ENCODE results near the gene SLC17A2.

Gene SLC17A2

DNA sequence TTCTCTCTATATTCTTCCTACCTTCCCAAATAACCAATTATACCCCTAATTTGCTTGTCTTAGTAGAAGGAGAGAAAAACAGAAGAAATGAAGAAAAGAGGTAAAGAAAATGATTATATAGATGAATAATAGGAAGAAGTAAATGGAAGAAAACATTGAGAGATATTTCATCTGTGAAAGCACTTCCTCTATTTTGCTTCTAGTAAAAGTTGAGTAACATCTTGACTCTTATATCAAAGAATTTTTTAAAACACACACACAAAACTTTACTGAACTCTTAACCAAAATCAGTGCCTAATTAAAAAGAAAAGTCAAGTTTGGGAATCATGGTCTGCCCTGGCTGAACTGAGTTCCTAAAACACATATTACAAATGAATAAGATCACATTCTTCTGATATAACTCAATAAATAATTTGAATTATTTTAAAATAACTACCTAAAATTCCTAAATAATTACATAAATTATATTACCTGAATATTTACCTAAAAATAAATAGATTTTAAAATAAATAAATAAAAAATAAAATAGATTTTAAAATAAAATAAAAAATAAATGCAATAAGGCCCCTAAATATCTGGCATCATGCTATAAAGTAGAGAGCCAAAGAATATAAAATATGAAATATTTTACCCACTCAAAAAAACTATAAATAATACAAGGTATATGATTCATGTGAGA is 8.8 kb downstream of the SLC17A2 start:
- H4K8ac ChIP-seq (ENCODE audit: low read length) = no peak overlapping the region
- H3K14ac ChIP-seq (ENCODE audit: low read length in 2 of 2) = no peak overlapping the region
- H3K4me2 ChIP-seq (ENCODE audit: low read length, poor library complexity, severe bottlenecking) = no peak overlapping the region
- no peak overlapping the region for H3K4me3 ChIP-seq (ENCODE audit: insufficient read depth in 1 of 2, low read depth in 1 of 2, low read length in 2 of 2)
- no peak overlapping the region for H2AK5ac ChIP-seq (ENCODE audit: low read length, severe bottlenecking)
- H3K79me1 ChIP-seq (replicated peaks; ENCODE audit: low read length, poor library complexity, severe bottlenecking) = no peaks in the 10 kb centered on the region
- H2BK12ac ChIP-seq (ENCODE audit: low read length in 2 of 2) = no peak overlapping the region
- H4K91ac ChIP-seq (ENCODE audit: low read length) = no peak overlapping the region
- H3K36me3 ChIP-seq (ENCODE audit: control insufficient read depth in 1 of 2, insufficient read depth in 2 of 2, low read depth in 1 of 2, low read length in 2 of 2) = no peaks in the 10 kb centered on the region
- no peak overlapping the region for H2BK15ac ChIP-seq (ENCODE audit: low read depth, poor library complexity, severe bottlenecking)
- no peak overlapping the region for H2BK120ac ChIP-seq (ENCODE audit: low read depth, low read length)
- no peak overlapping the region for H3K18ac ChIP-seq (ENCODE audit: low read depth in 1 of 2, low read length in 2 of 2)
- no peaks in the 10 kb centered on the region for H3K9me3 ChIP-seq (ENCODE audit: control insufficient read depth, low read length)
- no peak overlapping the region for H3K4ac ChIP-seq (ENCODE audit: low read depth in 1 of 2, low read length in 2 of 2)
- H3K27ac ChIP-seq (ENCODE audit: low read length, poor library complexity, severe bottlenecking) = no peak overlapping the region
- H3K4me1 ChIP-seq (ENCODE audit: control insufficient read depth, insufficient read depth, low read depth, low read length) = no peaks in the 10 kb centered on the region
- H3K27me3 ChIP-seq (ENCODE audit: control insufficient read depth in 1 of 2, insufficient read depth in 1 of 2, low read length in 2 of 2) = no peaks in the 10 kb centered on the region
- no peak overlapping the region for H3K23ac ChIP-seq (ENCODE audit: low read length in 2 of 2)
- H3K9ac ChIP-seq (ENCODE audit: low read length) = peak overlapping the region; percentile 61
- no peak for DNase-seq
- H2BK5ac ChIP-seq (ENCODE audit: low read depth, low read length, poor library complexity, severe bottlenecking) = no peak overlapping the region
- H2AFZ ChIP-seq (ENCODE audit: low read depth, low read length) = no peak overlapping the region

DNA sequence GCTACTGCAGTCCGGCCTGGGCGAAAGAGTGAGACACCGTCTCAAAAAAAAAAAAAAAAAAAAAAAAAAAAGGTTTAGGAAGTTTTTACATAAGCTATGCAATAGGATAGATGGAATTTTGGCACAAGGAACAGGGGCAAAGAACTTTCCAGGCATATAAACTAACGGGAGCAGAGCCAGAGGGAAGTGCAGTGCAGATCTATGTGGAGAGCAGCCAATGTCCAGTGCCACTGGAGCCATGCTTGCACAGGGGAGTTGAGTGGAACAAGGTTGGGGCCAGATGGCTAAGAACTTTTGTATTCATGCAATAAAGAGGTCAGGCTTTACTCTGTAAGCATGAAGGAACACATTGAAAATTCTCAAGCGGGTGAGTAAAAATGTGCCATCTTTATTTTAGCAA is 10.8 kb downstream of the SLC17A2 start:
- Histone ChIP-seq H3K36me3 (ENCODE audit: control insufficient read depth in 1 of 2, insufficient read depth in 2 of 2, low read depth in 1 of 2, low read length in 2 of 2) (no peaks in the 10 kb centered on the region), H3K14ac (ENCODE audit: low read length in 2 of 2) (no peak overlapping the region), H2BK120ac (ENCODE audit: low read depth, low read length) (no peak overlapping the region), H4K8ac (ENCODE audit: low read length) (no peak overlapping the region), H3K4me1 (ENCODE audit: control insufficient read depth, insufficient read depth, low read depth, low read length) (no peaks in the 10 kb centered on the region), H2AK5ac (ENCODE audit: low read length, severe bottlenecking) (no peak overlapping the region), H2AFZ (ENCODE audit: low read depth, low read length) (no peak overlapping the region), H3K4ac (ENCODE audit: low read depth in 1 of 2, low read length in 2 of 2) (no peak overlapping the region), H3K27ac (ENCODE audit: low read length, poor library complexity, severe bottlenecking) (no peak overlapping the region), H3K4me3 (ENCODE audit: insufficient read depth in 1 of 2, low read depth in 1 of 2, low read length in 2 of 2) (no peak overlapping the region), H3K79me1 (replicated peaks; ENCODE audit: low read length, poor library complexity, severe bottlenecking) (no peaks in the 10 kb centered on the region), H2BK5ac (ENCODE audit: low read depth, low read length, poor library complexity, severe bottlenecking) (no peak overlapping the region), H3K18ac (ENCODE audit: low read depth in 1 of 2, low read length in 2 of 2) (no peak overlapping the region), H2BK15ac (ENCODE audit: low read depth, poor library complexity, severe bottlenecking) (no peak overlapping the region), H3K27me3 (ENCODE audit: control insufficient read depth in 1 of 2, insufficient read depth in 1 of 2, low read length in 2 of 2) (no peaks in the 10 kb centered on the region), H3K9me3 (ENCODE audit: control insufficient read depth, low read length) (no peaks in the 10 kb centered on the region), H3K4me2 (ENCODE audit: low read length, poor library complexity, severe bottlenecking) (no peak overlapping the region), H3K9ac (ENCODE audit: low read length) (no peak overlapping the region), H4K91ac (ENCODE audit: low read length) (no peak overlapping the region), H3K23ac (ENCODE audit: low read length in 2 of 2) (no peak overlapping the region), H2BK12ac (ENCODE audit: low read length in 2 of 2) (no peak overlapping the region)
- WGBS = 97% methylated on average over 5 of the region's 5 CpGs
- DNase-seq = no peak

DNA sequence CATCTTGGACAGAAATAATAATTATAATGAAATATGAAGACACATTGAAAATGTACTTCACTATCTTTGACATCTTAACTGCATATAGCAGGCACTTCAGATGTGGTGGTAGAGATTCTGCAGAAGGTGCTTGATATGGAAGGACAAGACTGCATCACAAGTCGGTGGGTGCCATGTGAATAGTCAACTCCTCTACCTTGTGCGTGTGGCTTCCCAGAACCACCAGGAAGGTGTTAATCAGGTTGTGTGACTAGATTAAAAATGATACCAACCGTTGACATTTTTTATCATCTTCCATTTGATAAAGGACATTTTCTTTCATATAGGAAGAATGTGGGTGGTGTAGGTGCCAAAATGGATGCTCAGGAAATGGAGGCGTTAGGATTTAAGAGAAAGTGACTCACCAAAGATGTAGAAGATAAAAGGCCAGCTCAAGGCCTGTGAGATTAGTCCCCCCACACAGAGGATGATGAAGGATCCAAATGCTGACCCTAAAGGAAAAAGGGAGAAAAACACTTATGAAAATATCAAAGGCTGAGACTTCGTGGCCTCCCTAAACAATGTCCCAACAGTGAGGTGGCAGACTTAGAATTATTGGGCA is 12.3 kb downstream of the SLC17A2 start:
- H3K36me3 ChIP-seq (ENCODE audit: control insufficient read depth in 1 of 2, insufficient read depth in 2 of 2, low read depth in 1 of 2, low read length in 2 of 2) = no peaks in the 10 kb centered on the region
- no peak overlapping the region for H4K91ac ChIP-seq (ENCODE audit: low read length)
- no peak for DNase-seq
- H2BK15ac ChIP-seq (ENCODE audit: low read depth, poor library complexity, severe bottlenecking) = no peak overlapping the region
- H3K14ac ChIP-seq (ENCODE audit: low read length in 2 of 2) = no peak overlapping the region
- H3K27ac ChIP-seq (ENCODE audit: low read length, poor library complexity, severe bottlenecking) = no peak overlapping the region
- H3K9ac ChIP-seq (ENCODE audit: low read length) = no peak overlapping the region
- no peak overlapping the region for H2AK5ac ChIP-seq (ENCODE audit: low read length, severe bottlenecking)
- H3K9me3 ChIP-seq (ENCODE audit: control insufficient read depth, low read length) = no peaks in the 10 kb centered on the region
- H3K4me1 ChIP-seq (ENCODE audit: control insufficient read depth, insufficient read depth, low read depth, low read length) = no peaks in the 10 kb centered on the region
- H3K23ac ChIP-seq (ENCODE audit: low read length in 2 of 2) = no peak overlapping the region
- no peak overlapping the region for H2BK5ac ChIP-seq (ENCODE audit: low read depth, low read length, poor library complexity, severe bottlenecking)
- H3K27me3 ChIP-seq (ENCODE audit: control insufficient read depth in 1 of 2, insufficient read depth in 1 of 2, low read length in 2 of 2) = no peaks in the 10 kb centered on the region
- H3K79me1 ChIP-seq (replicated peaks; ENCODE audit: low read length, poor library complexity, severe bottlenecking) = no peaks in the 10 kb centered on the region
- H3K18ac ChIP-seq (ENCODE audit: low read depth in 1 of 2, low read length in 2 of 2) = no peak overlapping the region
- 89% methylated on average over 2 of the region's 5 CpGs for WGBS
- no peak overlapping the region for H4K8ac ChIP-seq (ENCODE audit: low read length)
- no peak overlapping the region for H3K4me3 ChIP-seq (ENCODE audit: insufficient read depth in 1 of 2, low read depth in 1 of 2, low read length in 2 of 2)
- no peak overlapping the region for H2AFZ ChIP-seq (ENCODE audit: low read depth, low read length)
- H2BK12ac ChIP-seq (ENCODE audit: low read length in 2 of 2) = no peak overlapping the region
- no peak overlapping the region for H3K4me2 ChIP-seq (ENCODE audit: low read length, poor library complexity, severe bottlenecking)
- H3K4ac ChIP-seq (ENCODE audit: low read depth in 1 of 2, low read length in 2 of 2) = no peak overlapping the region
- H2BK120ac ChIP-seq (ENCODE audit: low read depth, low read length) = no peak overlapping the region

DNA sequence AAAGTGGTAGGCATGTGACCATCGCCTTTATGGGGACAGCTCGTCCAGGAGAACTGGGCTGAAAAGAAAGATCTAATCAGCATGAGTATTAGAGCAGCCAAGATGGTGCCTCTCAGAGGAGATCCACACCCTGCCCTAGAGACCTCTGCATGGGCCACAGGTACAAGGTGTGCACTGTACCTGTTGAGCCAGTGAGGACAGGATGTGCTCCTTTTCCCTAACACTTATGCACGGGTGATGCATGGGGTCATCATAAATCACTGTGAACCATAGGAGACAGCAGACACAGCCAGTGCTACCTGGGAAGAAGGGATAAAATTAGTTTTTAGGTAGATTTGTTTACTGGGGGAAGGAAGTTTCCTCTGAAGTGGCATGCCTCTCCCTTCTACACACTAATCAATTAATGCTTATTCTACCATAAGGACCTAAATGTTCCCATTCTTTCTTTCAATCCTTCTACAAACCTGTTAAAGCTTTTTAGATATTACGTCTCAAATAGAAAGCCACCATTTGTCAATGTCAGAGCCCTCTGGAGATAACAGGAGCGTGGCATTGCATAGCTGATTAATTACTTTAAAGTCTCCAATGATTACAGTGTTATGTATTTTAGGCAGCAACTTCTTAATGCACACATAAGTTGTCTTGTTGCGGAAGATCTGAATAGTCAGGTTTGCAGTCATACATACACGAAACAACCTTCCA is 13.6 kb downstream of the SLC17A2 start:
- Histone ChIP-seq H3K23ac (ENCODE audit: low read length in 2 of 2) (no peak overlapping the region), H2BK5ac (ENCODE audit: low read depth, low read length, poor library complexity, severe bottlenecking) (no peak overlapping the region), H3K79me1 (replicated peaks; ENCODE audit: low read length, poor library complexity, severe bottlenecking) (no peaks in the 10 kb centered on the region), H4K91ac (ENCODE audit: low read length) (no peak overlapping the region), H4K8ac (ENCODE audit: low read length) (no peak overlapping the region), H2AFZ (ENCODE audit: low read depth, low read length) (no peak overlapping the region), H3K27me3 (ENCODE audit: control insufficient read depth in 1 of 2, insufficient read depth in 1 of 2, low read length in 2 of 2) (no peaks in the 10 kb centered on the region), H3K4me2 (ENCODE audit: low read length, poor library complexity, severe bottlenecking) (no peak overlapping the region), H2BK12ac (ENCODE audit: low read length in 2 of 2) (no peak overlapping the region), H3K14ac (ENCODE audit: low read length in 2 of 2) (no peak overlapping the region), H3K9me3 (ENCODE audit: control insufficient read depth, low read length) (no peaks in the 10 kb centered on the region), H2AK5ac (ENCODE audit: low read length, severe bottlenecking) (no peak overlapping the region), H3K36me3 (ENCODE audit: control insufficient read depth in 1 of 2, insufficient read depth in 2 of 2, low read depth in 1 of 2, low read length in 2 of 2) (no peaks in the 10 kb centered on the region), H3K9ac (ENCODE audit: low read length) (no peak overlapping the region), H3K4me3 (ENCODE audit: insufficient read depth in 1 of 2, low read depth in 1 of 2, low read length in 2 of 2) (no peak overlapping the region), H3K4me1 (ENCODE audit: control insufficient read depth, insufficient read depth, low read depth, low read length) (no peaks in the 10 kb centered on the region), H2BK120ac (ENCODE audit: low read depth, low read length) (no peak overlapping the region), H2BK15ac (ENCODE audit: low read depth, poor library complexity, severe bottlenecking) (no peak overlapping the region), H3K27ac (ENCODE audit: low read length, poor library complexity, severe bottlenecking) (no peak overlapping the region), H3K18ac (ENCODE audit: low read depth in 1 of 2, low read length in 2 of 2) (no peak overlapping the region), H3K4ac (ENCODE audit: low read depth in 1 of 2, low read length in 2 of 2) (no peak overlapping the region)
- 96% methylated on average over 6 of the region's 7 CpGs for WGBS
- no peak for DNase-seq

Data from mesenchymal stem cell (in vitro differentiated cells and primary cell).